GM19468 (cell line): Measurements from ENCODE around the gene NUS1.
"Not testable (repeated sequence)": the region's sequence is repeated elsewhere in the genome, so short reads cannot be mapped to it uniquely, and the experiment has no call there.

ENCODE experiments used
- ATAC-seq: cut with Tn5 transposase; IDR thresholded peaks from one replicate; pipeline ENCODE4 v1.9.1; 2021; ENCODE audit warnings: mild to moderate bottlenecking, moderate library complexity, moderate number of reproducible peaks; ENCODE audit not compliant: unreplicated experiment; ENCODE audit errors: extremely low read depth

Gene NUS1

GRCh38 chr6:117706936-117707509 lies 31.8 kb downstream of the NUS1 start:
- ATAC-seq: not testable (repeated sequence)

GRCh38 chr6:117711369-117711768 lies 36.1 kb downstream of the NUS1 start:
- peak; percentile 58 for ATAC-seq

GRCh38 chr6:117718895-117719294 lies 43.6 kb downstream of the NUS1 start:
- no peak for ATAC-seq

GRCh38 chr6:117721520-117721919 lies 46.3 kb downstream of the NUS1 start:
- ATAC-seq: not testable (repeated sequence)

GRCh38 chr6:117728626-117729025 lies 53.4 kb downstream of the NUS1 start:
- ATAC-seq: no peak

- no peak for ATAC-seq
These were observed 54.3 kb downstream of the NUS1 start for GRCh38 chr6:117729613-117730012.

GRCh38 chr6:117733341-117733740 lies 58.1 kb downstream of the NUS1 start:
- no peak for ATAC-seq

GRCh38 chr6:117739869-117740268 lies 64.6 kb downstream of the NUS1 start:
- ATAC-seq: no peak

- no peak for ATAC-seq
These were observed 65.3 kb downstream of the NUS1 start for GRCh38 chr6:117740605-117741004.

- ATAC-seq: not testable (repeated sequence)
These were observed 75.4 kb downstream of the NUS1 start for GRCh38 chr6:117750675-117751074.
